ENCODE data around the gene KCNQ5.

Gene KCNQ5

DNA sequence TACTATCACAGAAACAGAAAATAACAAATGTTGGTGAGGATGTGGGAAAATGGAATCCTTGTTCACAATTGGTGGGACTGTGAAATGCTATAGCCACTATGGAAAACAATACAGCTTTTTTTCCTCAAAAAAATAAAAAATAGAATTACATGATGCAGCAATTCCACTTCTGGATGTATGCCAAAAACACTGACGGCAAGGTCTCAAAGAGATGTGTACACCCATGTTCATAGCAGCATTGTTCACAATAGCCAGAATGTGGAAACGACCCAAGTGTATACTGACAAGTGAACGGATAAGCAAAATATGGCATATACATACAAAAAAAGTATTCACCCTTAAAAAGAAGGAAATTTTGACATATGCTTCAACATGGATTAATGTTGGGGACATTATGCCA is 390.1 kb downstream of the KCNQ5 start:
- H3K4me1 ChIP-seq (ENCODE audit: insufficient read depth, low read length, severe bottlenecking), result no peaks in the 10 kb centered on the region
- no peaks in the 10 kb centered on the region for H3K9me3 ChIP-seq (ENCODE audit: low read length)
- no peak overlapping the region for H3K9ac ChIP-seq (ENCODE audit: low read length)
- no peak overlapping the region for H3K4me3 ChIP-seq (ENCODE audit: low read depth, low read length, poor library complexity, severe bottlenecking)
- no peaks in the 10 kb centered on the region for H3K79me2 ChIP-seq (ENCODE audit: insufficient read depth, low read length)
- H3K27ac ChIP-seq (ENCODE audit: low read depth, low read length, poor library complexity, severe bottlenecking), result no peak overlapping the region
- no peak overlapping the region for H2AFZ ChIP-seq (ENCODE audit: low read length)
- H4K20me1 ChIP-seq (ENCODE audit: insufficient read depth, low read length), result no peaks in the 10 kb centered on the region
- H3K4me2 ChIP-seq (ENCODE audit: low read length), result no peak overlapping the region
- TF ChIP-seq, protein P1, sequence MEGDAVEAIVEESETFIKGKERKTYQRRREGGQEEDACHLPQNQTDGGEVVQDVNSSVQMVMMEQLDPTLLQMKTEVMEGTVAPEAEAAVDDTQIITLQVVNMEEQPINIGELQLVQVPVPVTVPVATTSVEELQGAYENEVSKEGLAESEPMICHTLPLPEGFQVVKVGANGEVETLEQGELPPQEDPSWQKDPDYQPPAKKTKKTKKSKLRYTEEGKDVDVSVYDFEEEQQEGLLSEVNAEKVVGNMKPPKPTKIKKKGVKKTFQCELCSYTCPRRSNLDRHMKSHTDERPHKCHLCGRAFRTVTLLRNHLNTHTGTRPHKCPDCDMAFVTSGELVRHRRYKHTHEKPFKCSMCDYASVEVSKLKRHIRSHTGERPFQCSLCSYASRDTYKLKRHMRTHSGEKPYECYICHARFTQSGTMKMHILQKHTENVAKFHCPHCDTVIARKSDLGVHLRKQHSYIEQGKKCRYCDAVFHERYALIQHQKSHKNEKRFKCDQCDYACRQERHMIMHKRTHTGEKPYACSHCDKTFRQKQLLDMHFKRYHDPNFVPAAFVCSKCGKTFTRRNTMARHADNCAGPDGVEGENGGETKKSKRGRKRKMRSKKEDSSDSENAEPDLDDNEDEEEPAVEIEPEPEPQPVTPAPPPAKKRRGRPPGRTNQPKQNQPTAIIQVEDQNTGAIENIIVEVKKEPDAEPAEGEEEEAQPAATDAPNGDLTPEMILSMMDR (IDR thresholded peaks at IDR 0.05; ENCODE audit: low read length), result no peak
- no peak for TF ChIP-seq EZH2 (IDR thresholded peaks at IDR 0.05; ENCODE audit: borderline replicate concordance, low read length)
- H3K27me3 ChIP-seq (ENCODE audit: insufficient read depth, low read length), result no peaks in the 10 kb centered on the region
- peaks cover 19% of the 10 kb centered on the region for H3K36me3 ChIP-seq (ENCODE audit: insufficient read depth, low read length)
- H3F3A ChIP-seq (ENCODE audit: insufficient read depth, low read length), result no peaks in the 10 kb centered on the region
- no peaks in the 10 kb centered on the region for H3K9me2 ChIP-seq (ENCODE audit: low read depth, low read length)

GRCh38 chr6:73017476-73017875 is 395.6 kb downstream of the KCNQ5 start:
- H3K4me2 ChIP-seq (ENCODE audit: low read length), result no peak overlapping the region
- H3K4me1 ChIP-seq (ENCODE audit: insufficient read depth, low read length, severe bottlenecking), result no peaks in the 10 kb centered on the region
- no peaks in the 10 kb centered on the region for H3K9me3 ChIP-seq (ENCODE audit: low read length)
- no peaks in the 10 kb centered on the region; the same call in 1 of the 2 replicates for H3F3A ChIP-seq (ENCODE audit: insufficient read depth, low read length)
- TF ChIP-seq EZH2 (IDR thresholded peaks at IDR 0.05; ENCODE audit: borderline replicate concordance, low read length), result no peak
- TF ChIP-seq, protein P1 (IDR thresholded peaks at IDR 0.05; ENCODE audit: low read length), result no peak
- no peaks in the 10 kb centered on the region for H3K27me3 ChIP-seq (ENCODE audit: insufficient read depth, low read length)
- H3K4me3 ChIP-seq (ENCODE audit: low read depth, low read length, poor library complexity, severe bottlenecking), result no peak overlapping the region
- no peaks in the 10 kb centered on the region for H4K20me1 ChIP-seq (ENCODE audit: insufficient read depth, low read length)
- no peaks in the 10 kb centered on the region for H3K9me2 ChIP-seq (ENCODE audit: low read depth, low read length)
- H3K9ac ChIP-seq (ENCODE audit: low read length), result no peak overlapping the region
- H2AFZ ChIP-seq (ENCODE audit: low read length), result no peak overlapping the region
- H3K79me2 ChIP-seq (ENCODE audit: insufficient read depth, low read length), result no peaks in the 10 kb centered on the region
- H3K27ac ChIP-seq (ENCODE audit: low read depth, low read length, poor library complexity, severe bottlenecking), result no peak overlapping the region
- H3K36me3 ChIP-seq (ENCODE audit: insufficient read depth, low read length), result no peaks in the 10 kb centered on the region

DNA sequence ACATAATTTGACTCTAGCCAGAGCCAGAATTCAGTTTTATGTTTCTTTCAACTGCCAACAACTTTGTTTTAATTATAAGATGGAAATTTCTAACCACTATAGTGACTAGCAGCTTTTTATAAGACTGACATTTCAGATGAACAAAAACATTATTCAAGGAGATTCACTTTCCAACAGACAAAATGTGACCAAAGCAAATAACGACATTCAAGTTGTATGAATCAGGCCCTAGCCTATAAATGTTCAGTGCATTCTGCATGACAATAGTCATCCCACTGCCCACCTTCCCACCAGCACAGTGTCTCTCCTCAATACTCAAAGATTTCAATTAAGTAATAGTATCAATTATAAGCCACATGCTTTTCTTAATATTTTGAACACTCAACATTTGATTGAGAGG is 402.7 kb downstream of the KCNQ5 start:
- TF ChIP-seq EZH2 (IDR thresholded peaks at IDR 0.05; ENCODE audit: borderline replicate concordance, low read length), result no peak
- TF ChIP-seq, protein P1 (IDR thresholded peaks at IDR 0.05; ENCODE audit: low read length), result no peak
- no peaks in the 10 kb centered on the region for H3K79me2 ChIP-seq (ENCODE audit: insufficient read depth, low read length)
- no peaks in the 10 kb centered on the region for H3K9me3 ChIP-seq (ENCODE audit: low read length)

More for the DNA sequence above, 402.7 kb downstream of the KCNQ5 start:
- Histone ChIP-seq H3K4me1 (ENCODE audit: insufficient read depth, low read length, severe bottlenecking) (no peaks in the 10 kb centered on the region), H3K27me3 (ENCODE audit: insufficient read depth, low read length) (no peaks in the 10 kb centered on the region), H3K9me2 (ENCODE audit: low read depth, low read length) (no peaks in the 10 kb centered on the region), H3K36me3 (ENCODE audit: insufficient read depth, low read length) (no peaks in the 10 kb centered on the region), H3K4me2 (ENCODE audit: low read length) (no peak overlapping the region), H3K4me3 (ENCODE audit: low read depth, low read length, poor library complexity, severe bottlenecking) (no peak overlapping the region), H4K20me1 (ENCODE audit: insufficient read depth, low read length) (no peaks in the 10 kb centered on the region), H3K27ac (ENCODE audit: low read depth, low read length, poor library complexity, severe bottlenecking) (no peak overlapping the region), H3K9ac (ENCODE audit: low read length) (no peak overlapping the region), H2AFZ (ENCODE audit: low read length) (no peak overlapping the region), H3F3A (ENCODE audit: insufficient read depth, low read length) (no peaks in the 10 kb centered on the region)
